Uterus (tissue), 2 donors: ENCODE measurements around the gene CAMK1.

ENCODE experiments used
- CTCF ChIP-seq, 4 experiments: fragments of 200-600 bp in 2 of 4; fragments of 450-650 bp in 2 of 4; sonication (generic) in 2 of 4; IDR thresholded peaks; one replicate each; pipeline ENCODE4 v1.5.1; 2016 to 2019; ENCODE audit warnings: antibody characterized with exemption in 4 of 4, mild to moderate bottlenecking in 2 of 4, moderate library complexity in 1 of 4
- POLR2A ChIP-seq, 2 donors: fragments of 450-650 bp; IDR thresholded peaks; one replicate each; pipeline ENCODE4 v1.6.1; 2016; ENCODE audit warnings: antibody characterized with exemption in 2 of 2, mild to moderate bottlenecking in 1 of 2, moderate library complexity in 1 of 2

GRCh38 chr3:9818666-9819335, 49.1 kb upstream of the CAMK1 start:
- TF ChIP-seq POLR2A (IDR thresholded peaks at IDR 0.05) (no peak), CTCF (IDR thresholded peaks at IDR 0.05) (no peak)
